ENCODE measurements around the gene ENGASE.

Gene ENGASE

DNA sequence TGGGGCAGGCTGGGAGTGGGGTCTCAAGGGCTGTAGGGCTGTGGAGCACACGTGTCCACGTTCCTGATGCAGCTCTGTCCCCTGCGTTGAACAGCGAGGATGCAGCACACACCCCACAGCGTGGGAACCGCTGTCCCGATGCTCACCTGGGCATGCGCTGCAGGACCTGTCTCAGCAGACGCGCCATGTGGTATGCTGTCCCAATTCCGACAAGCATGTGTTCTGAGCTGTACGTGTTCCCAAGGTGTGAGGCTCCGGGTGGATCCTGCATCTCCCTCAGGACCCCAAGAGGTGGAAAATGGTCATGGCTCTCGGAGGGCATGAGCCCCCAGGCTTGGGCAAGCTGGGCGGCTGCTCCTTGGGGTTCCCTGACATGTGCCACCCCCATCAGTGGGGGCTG is 34.2 kb downstream of the ENGASE start:
- Histone ChIP-seq H3K9me2 (replicated peaks; ENCODE audit: insufficient read depth, low read length) (no peaks in the 10 kb centered on the region), H3K4me3 (ENCODE audit: insufficient read depth, low read length, poor library complexity, severe bottlenecking) (no peak overlapping the region), H3K36me3 (ENCODE audit: low read length) (no peaks in the 10 kb centered on the region), H3K27ac (ENCODE audit: low read depth, low read length) (no peak overlapping the region), H2AFZ (ENCODE audit: low read depth, low read length, severe bottlenecking) (no peak overlapping the region), H3F3A (ENCODE audit: insufficient read depth) (no peaks in the 10 kb centered on the region), H4K20me1 (ENCODE audit: low read depth, low read length) (no peaks in the 10 kb centered on the region), H3K27me3 (ENCODE audit: low read length) (no peaks in the 10 kb centered on the region), H3K79me2 (ENCODE audit: insufficient read depth, low read length) (no peaks in the 10 kb centered on the region), H3K9ac (ENCODE audit: low read length) (no peak overlapping the region), H3K9me3 (ENCODE audit: insufficient read depth, low read length) (no peaks in the 10 kb centered on the region), H3K4me2 (ENCODE audit: low read depth, low read length, poor library complexity, severe bottlenecking) (no peak overlapping the region)
- no peak for TF ChIP-seq EZH2phosphoT487 (conservative IDR thresholded peaks at IDR 0.05; ENCODE audit: low read length)
- TF ChIP-seq, protein P1, sequence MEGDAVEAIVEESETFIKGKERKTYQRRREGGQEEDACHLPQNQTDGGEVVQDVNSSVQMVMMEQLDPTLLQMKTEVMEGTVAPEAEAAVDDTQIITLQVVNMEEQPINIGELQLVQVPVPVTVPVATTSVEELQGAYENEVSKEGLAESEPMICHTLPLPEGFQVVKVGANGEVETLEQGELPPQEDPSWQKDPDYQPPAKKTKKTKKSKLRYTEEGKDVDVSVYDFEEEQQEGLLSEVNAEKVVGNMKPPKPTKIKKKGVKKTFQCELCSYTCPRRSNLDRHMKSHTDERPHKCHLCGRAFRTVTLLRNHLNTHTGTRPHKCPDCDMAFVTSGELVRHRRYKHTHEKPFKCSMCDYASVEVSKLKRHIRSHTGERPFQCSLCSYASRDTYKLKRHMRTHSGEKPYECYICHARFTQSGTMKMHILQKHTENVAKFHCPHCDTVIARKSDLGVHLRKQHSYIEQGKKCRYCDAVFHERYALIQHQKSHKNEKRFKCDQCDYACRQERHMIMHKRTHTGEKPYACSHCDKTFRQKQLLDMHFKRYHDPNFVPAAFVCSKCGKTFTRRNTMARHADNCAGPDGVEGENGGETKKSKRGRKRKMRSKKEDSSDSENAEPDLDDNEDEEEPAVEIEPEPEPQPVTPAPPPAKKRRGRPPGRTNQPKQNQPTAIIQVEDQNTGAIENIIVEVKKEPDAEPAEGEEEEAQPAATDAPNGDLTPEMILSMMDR (IDR thresholded peaks at IDR 0.05; ENCODE audit: insufficient read depth, low read length, poor library complexity, severe bottlenecking), result no peak

DNA sequence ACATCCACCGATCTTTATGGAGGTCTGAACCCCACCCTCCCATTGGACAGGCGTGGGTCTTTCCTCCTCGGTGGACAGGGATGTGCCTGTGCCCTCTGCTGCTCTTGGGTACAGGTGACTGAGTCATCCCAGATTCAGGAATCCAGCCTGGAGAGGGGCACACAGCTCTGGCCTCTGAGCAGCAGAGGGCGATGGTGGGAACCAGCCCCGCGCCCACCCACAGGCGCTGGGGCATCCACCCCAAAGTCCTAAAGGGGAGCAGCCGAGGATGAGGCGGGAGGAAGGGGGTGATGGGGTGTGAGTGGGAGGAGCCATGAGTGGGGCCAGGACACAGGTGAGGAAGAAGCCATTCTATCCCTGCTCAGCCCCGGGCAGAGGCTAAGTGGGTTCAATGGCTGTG is 35.0 kb downstream of the ENGASE start:
- Histone ChIP-seq H3K27me3 (ENCODE audit: low read length) (no peaks in the 10 kb centered on the region), H3K79me2 (ENCODE audit: insufficient read depth, low read length) (no peaks in the 10 kb centered on the region), H3K36me3 (ENCODE audit: low read length) (no peaks in the 10 kb centered on the region), H3K9me3 (ENCODE audit: insufficient read depth, low read length) (no peaks in the 10 kb centered on the region), H2AFZ (ENCODE audit: low read depth, low read length, severe bottlenecking) (no peak overlapping the region), H3K9me2 (replicated peaks; ENCODE audit: insufficient read depth, low read length) (no peaks in the 10 kb centered on the region), H3K4me2 (ENCODE audit: low read depth, low read length, poor library complexity, severe bottlenecking) (no peak overlapping the region), H3F3A (ENCODE audit: insufficient read depth) (no peaks in the 10 kb centered on the region), H3K27ac (ENCODE audit: low read depth, low read length) (no peak overlapping the region), H4K20me1 (ENCODE audit: low read depth, low read length) (no peaks in the 10 kb centered on the region), H3K4me3 (ENCODE audit: insufficient read depth, low read length, poor library complexity, severe bottlenecking) (no peak overlapping the region), H3K9ac (ENCODE audit: low read length) (no peak overlapping the region)
- TF ChIP-seq EZH2phosphoT487 (conservative IDR thresholded peaks at IDR 0.05; ENCODE audit: low read length), result no peak
- TF ChIP-seq, protein P1 (IDR thresholded peaks at IDR 0.05; ENCODE audit: insufficient read depth, low read length, poor library complexity, severe bottlenecking), result peak; percentile 11

DNA sequence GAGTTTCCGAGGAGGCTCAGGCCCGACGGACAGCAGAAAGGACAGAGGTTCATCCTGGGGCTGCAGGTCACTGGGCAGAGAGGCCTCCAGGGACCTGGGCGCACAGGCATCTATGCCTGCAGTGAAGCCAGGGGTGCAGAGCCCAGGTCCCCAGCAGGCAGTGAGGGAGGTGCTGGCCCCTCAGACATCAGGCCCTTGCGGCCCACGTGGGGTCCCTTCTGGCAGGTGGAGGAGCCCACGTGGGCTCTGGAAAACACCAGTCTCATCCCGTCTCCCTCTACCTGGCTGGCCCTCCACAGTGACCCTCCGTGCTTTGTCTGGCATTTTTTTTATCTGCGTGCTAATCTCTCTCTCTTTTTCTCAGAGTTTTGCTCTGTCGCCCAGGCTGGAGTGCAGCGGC is 36.5 kb downstream of the ENGASE start:
- Histone ChIP-seq H3K9me3 (ENCODE audit: insufficient read depth, low read length) (no peaks in the 10 kb centered on the region), H3K36me3 (ENCODE audit: low read length) (no peaks in the 10 kb centered on the region), H2AFZ (ENCODE audit: low read depth, low read length, severe bottlenecking) (no peak overlapping the region), H3K27me3 (ENCODE audit: low read length) (no peaks in the 10 kb centered on the region), H3K9ac (ENCODE audit: low read length) (no peak overlapping the region), H4K20me1 (ENCODE audit: low read depth, low read length) (no peaks in the 10 kb centered on the region), H3K27ac (ENCODE audit: low read depth, low read length) (no peak overlapping the region), H3K9me2 (replicated peaks; ENCODE audit: insufficient read depth, low read length) (no peaks in the 10 kb centered on the region), H3K4me3 (ENCODE audit: insufficient read depth, low read length, poor library complexity, severe bottlenecking) (no peak overlapping the region), H3K79me2 (ENCODE audit: insufficient read depth, low read length) (no peaks in the 10 kb centered on the region), H3K4me2 (ENCODE audit: low read depth, low read length, poor library complexity, severe bottlenecking) (no peak overlapping the region), H3F3A (ENCODE audit: insufficient read depth) (no peaks in the 10 kb centered on the region)
- TF ChIP-seq, protein P1 (IDR thresholded peaks at IDR 0.05; ENCODE audit: insufficient read depth, low read length, poor library complexity, severe bottlenecking), result no peak
- no peak for TF ChIP-seq EZH2phosphoT487 (conservative IDR thresholded peaks at IDR 0.05; ENCODE audit: low read length)

Data from SU-DHL-6 (cell line).